Activated T-cell treated with anti-CD3 and anti-CD28 coated beads for 4 hours (primary cell): ENCODE results near the gene ZNF804A.

ENCODE experiments used
- DNase-seq: peaks from one replicate; pipeline ENCODE4 v3.0.0-alpha.2; 2020

ZNF804A gene

DNA sequence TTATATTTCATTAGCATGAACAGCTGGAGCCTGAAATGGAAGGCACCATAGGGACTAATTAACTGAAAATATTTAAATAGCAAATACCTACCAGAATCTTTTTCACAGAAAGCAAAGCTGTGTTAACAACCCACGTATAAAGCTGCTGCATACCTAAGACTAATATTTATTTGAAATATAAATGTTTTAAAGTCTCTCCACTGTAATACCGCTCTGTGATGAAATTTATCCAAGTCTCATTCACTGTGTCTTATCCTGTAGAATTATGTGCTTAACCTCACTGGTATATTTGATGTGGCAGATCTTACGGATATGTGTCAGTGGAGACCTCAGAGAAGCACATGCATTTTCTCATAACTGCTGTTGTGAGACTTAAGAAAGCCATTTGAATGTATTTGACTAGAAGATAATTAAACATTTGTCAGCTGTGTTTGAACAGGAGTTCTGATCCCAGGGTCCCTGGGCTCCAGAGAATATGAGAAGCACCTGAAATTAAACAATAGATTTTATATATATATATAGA is 373.3 kb downstream of the ZNF804A start:
- no peak for DNase-seq
